ENCODE results near the gene CCDC179. TPM values are rescaled to one million over a fixed set of nuclear protein-coding genes. Genes with fewer than 3 reads are reported as not detected.

CCDC179 gene
- total RNA-seq, 1 experiment from 2014 or later, result not detected

DNA sequence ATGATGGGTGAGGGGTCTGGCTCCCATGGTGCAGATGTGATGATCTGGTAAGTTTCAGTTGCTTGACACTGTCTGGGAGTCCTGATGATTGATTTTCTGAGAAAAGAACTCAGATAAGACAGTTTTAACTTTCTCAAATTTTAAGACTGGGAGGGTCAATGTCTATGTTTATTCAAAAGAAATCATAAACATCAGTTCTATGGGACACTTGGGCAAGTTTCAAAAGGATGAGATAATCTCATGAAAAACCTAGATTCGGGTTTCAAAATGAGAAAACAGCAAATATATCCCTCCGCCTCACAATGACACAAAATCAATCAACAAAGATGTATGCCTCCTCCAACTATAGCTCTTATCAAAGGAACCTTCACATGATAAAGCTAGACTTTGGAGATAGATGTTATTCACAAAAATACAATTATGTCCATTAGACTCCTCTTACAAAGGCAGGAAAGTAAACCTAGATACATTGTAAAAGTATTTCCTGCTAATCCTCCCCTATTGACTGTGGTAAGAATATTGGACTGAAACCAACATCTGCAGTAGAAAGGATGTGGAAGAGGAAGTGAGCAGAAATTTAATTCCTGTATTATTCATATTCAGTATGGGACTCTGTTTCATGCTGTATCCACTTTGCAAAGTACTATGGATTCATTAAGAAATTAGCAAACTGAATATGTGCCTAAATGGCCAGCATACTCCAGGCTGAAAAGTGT, 52.3 kb downstream of the CCDC179 start:
- H4K5ac ChIP-seq (ENCODE audit: insufficient read length, low read depth, low read length), result no peak overlapping the region
- H3K18ac ChIP-seq (ENCODE audit: insufficient read length, low read depth, low read length), result no peak overlapping the region
- H3K9ac ChIP-seq (ENCODE audit: extremely low read depth, insufficient read length, low read length), result no peak overlapping the region
- H4K20me1 ChIP-seq (ENCODE audit: control insufficient read depth, insufficient read depth, insufficient read length), result no peaks in the 10 kb centered on the region
- peaks cover 5% of the 10 kb centered on the region for H3K9me3 ChIP-seq (ENCODE audit: control insufficient read depth, low read depth, low read length)
- H3K4me1 Mint-ChIP-seq, result peaks cover 5% of the 10 kb centered on the region in 2 experiments
- TF ChIP-seq, protein P1, sequence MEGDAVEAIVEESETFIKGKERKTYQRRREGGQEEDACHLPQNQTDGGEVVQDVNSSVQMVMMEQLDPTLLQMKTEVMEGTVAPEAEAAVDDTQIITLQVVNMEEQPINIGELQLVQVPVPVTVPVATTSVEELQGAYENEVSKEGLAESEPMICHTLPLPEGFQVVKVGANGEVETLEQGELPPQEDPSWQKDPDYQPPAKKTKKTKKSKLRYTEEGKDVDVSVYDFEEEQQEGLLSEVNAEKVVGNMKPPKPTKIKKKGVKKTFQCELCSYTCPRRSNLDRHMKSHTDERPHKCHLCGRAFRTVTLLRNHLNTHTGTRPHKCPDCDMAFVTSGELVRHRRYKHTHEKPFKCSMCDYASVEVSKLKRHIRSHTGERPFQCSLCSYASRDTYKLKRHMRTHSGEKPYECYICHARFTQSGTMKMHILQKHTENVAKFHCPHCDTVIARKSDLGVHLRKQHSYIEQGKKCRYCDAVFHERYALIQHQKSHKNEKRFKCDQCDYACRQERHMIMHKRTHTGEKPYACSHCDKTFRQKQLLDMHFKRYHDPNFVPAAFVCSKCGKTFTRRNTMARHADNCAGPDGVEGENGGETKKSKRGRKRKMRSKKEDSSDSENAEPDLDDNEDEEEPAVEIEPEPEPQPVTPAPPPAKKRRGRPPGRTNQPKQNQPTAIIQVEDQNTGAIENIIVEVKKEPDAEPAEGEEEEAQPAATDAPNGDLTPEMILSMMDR (conservative IDR thresholded peaks at IDR 0.05), result no peak
- H3K14ac ChIP-seq (ENCODE audit: insufficient read depth, low read length), result no peak overlapping the region
- no peak overlapping the region for H2BK5ac ChIP-seq (ENCODE audit: insufficient read length, low read length)
- H4K91ac ChIP-seq (ENCODE audit: insufficient read length, low read depth, low read length), result no peak overlapping the region
- H2BK120ac ChIP-seq (ENCODE audit: low read depth, low read length, poor library complexity, severe bottlenecking), result no peak overlapping the region
- no peaks in the 10 kb centered on the region for H3K27me3 ChIP-seq (ENCODE audit: insufficient read depth, low read length)
- H2BK20ac ChIP-seq (ENCODE audit: low read depth, low read length, poor library complexity, severe bottlenecking), result no peak overlapping the region
- no peaks in the 10 kb centered on the region for H3K23me2 ChIP-seq (ENCODE audit: insufficient read length, low read depth, low read length, poor library complexity, severe bottlenecking)
- H3K56ac ChIP-seq (ENCODE audit: insufficient read length, low read depth, low read length), result no peak overlapping the region
- H2AK5ac ChIP-seq (ENCODE audit: insufficient read length, low read length), result no peak overlapping the region
- H3K79me2 ChIP-seq (ENCODE audit: insufficient read depth, low read length), result no peaks in the 10 kb centered on the region
- H3K27ac ChIP-seq (ENCODE audit: insufficient read length, low read depth, low read length), result no peak overlapping the region
- no peaks in the 10 kb centered on the region; the same call in 1 of the 2 replicates for H3K4me1 ChIP-seq (ENCODE audit: insufficient read depth, low read length)
- H3K9me3 Mint-ChIP-seq, result peaks cover 9 to 11% of the 10 kb centered on the region in 2 experiments; a peak in 4 of 5 replicates
- no peaks in the 10 kb centered on the region for H3K27me3 Mint-ChIP-seq (ENCODE audit: low read depth)
- H3K23ac ChIP-seq (ENCODE audit: insufficient read length, low read depth, low read length), result no peak overlapping the region
- no peak overlapping the region for H3K4me2 ChIP-seq (ENCODE audit: insufficient read depth, insufficient read length, low read length)
- peaks cover 4 to 5% (median 4%) of the 10 kb centered on the region in 3 experiments; a peak in 6 of 7 replicates for H3K36me3 Mint-ChIP-seq (ENCODE audit: insufficient read depth in 1 of 3, low read depth in 3 of 3)
- H4K8ac ChIP-seq (replicated peaks; ENCODE audit: insufficient read length, low read depth, low read length), result no peak overlapping the region
- H3T11ph ChIP-seq (ENCODE audit: low read length), result no peak overlapping the region
- no peak overlapping the region for H3K4me3 Mint-ChIP-seq
- H3K4ac ChIP-seq (ENCODE audit: low read depth, low read length), result no peak overlapping the region
- no peaks in the 10 kb centered on the region for H3K79me1 ChIP-seq (ENCODE audit: insufficient read depth, low read depth, low read length, poor library complexity, severe bottlenecking)
- DNase-seq, result no peak
- WGBS (ENCODE audit: extremely low coverage, insufficient read length, low lambda C conversion rate), result no CpG with 5 or more reads among the region's 2 CpGs
- H3K27ac Mint-ChIP-seq, result no peak overlapping the region
- no peak overlapping the region for H2AFZ ChIP-seq (ENCODE audit: low read length)
- no peak overlapping the region for H2BK15ac ChIP-seq (ENCODE audit: low read depth, low read length)
- H2BK12ac ChIP-seq (ENCODE audit: insufficient read length, low read depth, low read length), result no peak overlapping the region
